K562 (cell line): ENCODE data around the gene CHST8. TPM values are rescaled to one million over a fixed set of nuclear protein-coding genes. Genes with fewer than 3 reads are reported as not detected.

ENCODE experiments used
- ATAC-seq: fragments of 200-7000 bp; cut with Tn5 transposase; 3 replicates; pipeline ENCODE4 v1.9.1; 2020; ENCODE audit warnings: moderate library complexity
- BruUV-seq: library from RNA; stranded (reverse); fragments of 400-500 nt; replicated peaks from 2 replicates; lab custom pipeline; 2021; lab: Mats Ljungman, UMichigan
- CTCF ChIA-PET: fragments of 300-600 bp; formaldehyde crosslinking; extraction: SDS; loops from one replicate; lab custom pipeline; 2021; ENCODE audit warnings: low intra/inter-chr PET ratio; lab: Yijun Ruan, JAX
- POLR2A ChIA-PET: fragments of 300-600, 350-650 bp; sonication (Branson Sonifier 250); formaldehyde crosslinking; extraction: SDS; loops from one replicate; lab custom pipeline; 2021; ENCODE audit warnings: antibody characterized with exemption, inconsistent platforms; lab: Yijun Ruan, JAX
- DNase-seq, 4 experiments: peaks; one replicate each; pipeline versions ENCODE4 v3.0.0 to v3.0.0-alpha.2; 2011 to 2018; ENCODE audit warnings: low spot score in 3 of 4, mixed read lengths in 3 of 4; ENCODE audit errors: extremely low read depth in 1 of 4
- FAIRE-seq: peaks from 2 replicates; lab custom pipeline; 2011; peaks lifted over from hg19 to GRCh38; lab: Jason Lieb, UNC
- H2AFZ ChIP-seq: 2 replicates; pipeline ENCODE4 v1.6.0; 2011; ENCODE audit warnings: low read depth, low read length, control low read depth, inconsistent platforms
- H3K27ac ChIP-seq: fragments of 200-600 bp; 3 replicates; pipeline ENCODE4 v1.8.0; 2011; ENCODE audit warnings: low read depth, mild to moderate bottlenecking, control low read depth, inconsistent platforms, low read length, moderate library complexity, mixed read lengths; ENCODE audit errors: extremely low read depth
- H3K27me3 ChIP-seq, 2 experiments: fragments of 300-600 bp in 1 of 2; 2 replicates in 1 of 2; 3 replicates in 1 of 2; pipeline versions ENCODE4 v1.6.0 to v1.8.0; 2011; ENCODE audit warnings: inconsistent platforms in 2 of 2, low read length in 2 of 2, mild to moderate bottlenecking in 1 of 2, mixed read lengths in 1 of 2, moderate library complexity in 1 of 2; ENCODE audit not compliant: control insufficient read depth in 2 of 2, insufficient read depth in 2 of 2
- H3K36me3 ChIP-seq: fragments of 300-600 bp; 3 replicates; pipeline ENCODE4 v1.8.0; 2011; ENCODE audit warnings: mild to moderate bottlenecking, low read length, inconsistent platforms; ENCODE audit not compliant: control insufficient read depth, insufficient read depth
- H3K4me1 ChIP-seq, 2 experiments: fragments of 200-600 bp in 1 of 2; replicated peaks in 1 of 2; 2 replicates in 1 of 2; 3 replicates in 1 of 2; pipeline versions ENCODE4 v1.5.1 to v1.8.0; 2011; ENCODE audit warnings: inconsistent platforms in 2 of 2, low read length in 2 of 2, mild to moderate bottlenecking in 1 of 2, mixed read lengths in 1 of 2, moderate library complexity in 1 of 2; ENCODE audit not compliant: control insufficient read depth in 2 of 2, insufficient read depth in 2 of 2
- H3K4me2 ChIP-seq: 2 replicates; pipeline ENCODE4 v1.6.1; 2011; ENCODE audit warnings: low read length, control low read depth, inconsistent platforms, mixed read lengths; ENCODE audit not compliant: insufficient read depth
- H3K4me3 ChIP-seq: fragments of 200-600 bp; sonication (generic), shearing (Covaris generic); 2 replicates; pipeline ENCODE4 v1.5.1; 2016; ENCODE audit warnings: control low read depth, inconsistent platforms
- H3K79me2 ChIP-seq: fragments of 200-600 bp; 3 replicates; pipeline ENCODE4 v1.8.0; 2011; ENCODE audit warnings: low read length, inconsistent platforms; ENCODE audit not compliant: control insufficient read depth, insufficient read depth
- H3K9ac ChIP-seq, 2 experiments: 2 replicates each; pipeline versions ENCODE4 v1.6.0 to v1.6.1; 2011; ENCODE audit warnings: low read depth in 2 of 2, low read length in 2 of 2, control low read depth in 1 of 2, inconsistent platforms in 1 of 2, mild to moderate bottlenecking in 1 of 2, mixed read lengths in 1 of 2; ENCODE audit not compliant: insufficient read depth in 1 of 2
- H3K9me1 ChIP-seq: one replicate; pipeline ENCODE4 v1.6.0; 2011; ENCODE audit warnings: inconsistent platforms, mild to moderate bottlenecking, low read length, moderate library complexity; ENCODE audit not compliant: control insufficient read depth, insufficient read depth
- H3K9me3 ChIP-seq: replicated peaks from 2 replicates; pipeline ENCODE4 v1.5.1; 2011; ENCODE audit warnings: low read depth, low read length, inconsistent platforms; ENCODE audit not compliant: control insufficient read depth, insufficient read depth
- H4K20me1 ChIP-seq: replicated peaks from 2 replicates; pipeline ENCODE4 v1.6.1; 2011; ENCODE audit warnings: low read length, inconsistent platforms, mixed read lengths; ENCODE audit not compliant: control insufficient read depth, insufficient read depth
- C11orf30 ChIP-seq: fragments of 450-650 bp; IDR thresholded peaks from 2 replicates; pipeline ENCODE4 v1.6.1; 2016; ENCODE audit warnings: low read depth, mild to moderate bottlenecking
- FOXA1 ChIP-seq: fragments of 450-650 bp; IDR thresholded peaks from 2 replicates; pipeline ENCODE4 v1.6.1; 2016; ENCODE audit warnings: mild to moderate bottlenecking, borderline replicate concordance
- SMAD1 ChIP-seq: fragments of 150-350 bp; IDR thresholded peaks from 2 replicates; pipeline ENCODE4 v1.6.1; 2014; ENCODE audit warnings: low read length, low read depth; ENCODE audit not compliant: partially characterized antibody
- WGBS: fragments of 100-300 bp; shearing (Covaris generic); methylation state at CpG from one replicate; pipeline ENCODE4 v1.1.6; 2016; ENCODE audit warnings: low coverage, mixed read lengths; ENCODE audit not compliant: insufficient coverage; ENCODE audit errors: missing lambda C conversion rate; 5-methylcytosine and 5-hydroxymethylcytosine counted together
- in situ Hi-C: fragments of 300-500 bp; cut with MboI; formaldehyde crosslinking; loops from 4 replicates; pipeline ENCODE4 v1.15.0; 2018; ENCODE audit warnings: inconsistent platforms, mixed read lengths
- intact Hi-C: fragments of 100-400 bp; cut with micrococcal nuclease; formaldehyde crosslinking; loops from 2 replicates; pipeline ENCODE4 v1.14.2; 2022
- polyA plus RNA-seq, 8 experiments: library from polyadenylated mRNA; depleted of rRNA in 4 of 8; stranded (reverse) in 5 of 8; unstranded in 3 of 8; fragments of >200 nt; fragmentation: Nextera tagmentation in 2 of 8; fragmentation: Illumina TruSeq in 1 of 8; extraction: Ambion mirVana in 2 of 8; extraction: Trizol in 1 of 8; gene quantifications; 2 replicates each; pipeline versions ENCODE4 v1.2.1 to v1.2.3, GENCODE V29; 2011 to 2014; ENCODE audit warnings: inconsistent platforms in 1 of 8, missing spikeins in 1 of 8
- total RNA-seq, 7 experiments: library from RNA; depleted of rRNA in 6 of 7; stranded (reverse); fragments of >200 nt in 6 of 7; fragmentation: Illumina TruSeq in 2 of 7; extraction: Trizol in 2 of 7; gene quantifications; 2 replicates each; pipeline versions ENCODE4 v1.2.1 to v1.2.3, GENCODE V29; 2011 to 2021; ENCODE audit warnings: low replicate concordance in 1 of 7
- TF ChIP-seq, protein P1 (sequence below): sonication (generic); formaldehyde crosslinking; IDR thresholded peaks from 2 replicates; pipeline ENCODE4 v1.8.1; 2023; ENCODE audit warnings: mild to moderate bottlenecking, missing genetic modification reagents
- TF ChIP-seq, protein P2 (sequence below): fragments of 450-650 bp; formaldehyde crosslinking; IDR thresholded peaks from 2 replicates; pipeline ENCODE4 v1.4.0; 2022; ENCODE audit warnings: mild to moderate bottlenecking, moderate library complexity
- TF ChIP-seq, protein P3 (sequence below): sonication (generic); formaldehyde crosslinking; IDR thresholded peaks from 2 replicates; pipeline ENCODE4 v1.9.0; 2022; ENCODE audit warnings: mild to moderate bottlenecking, missing genetic modification reagents
- TF ChIP-seq, protein P4 (sequence below): sonication (generic); formaldehyde crosslinking; IDR thresholded peaks from 2 replicates; pipeline ENCODE4 v1.8.1; 2023; ENCODE audit warnings: missing genetic modification reagents, mild to moderate bottlenecking, borderline replicate concordance

Gene CHST8
- total and polyA plus RNA-seq, 9 of the 15 experiments (the other 6 are each of a cell fraction or from before 2014, with no cell fraction given) = 0.11 TPM; not detected in 8

DNA sequence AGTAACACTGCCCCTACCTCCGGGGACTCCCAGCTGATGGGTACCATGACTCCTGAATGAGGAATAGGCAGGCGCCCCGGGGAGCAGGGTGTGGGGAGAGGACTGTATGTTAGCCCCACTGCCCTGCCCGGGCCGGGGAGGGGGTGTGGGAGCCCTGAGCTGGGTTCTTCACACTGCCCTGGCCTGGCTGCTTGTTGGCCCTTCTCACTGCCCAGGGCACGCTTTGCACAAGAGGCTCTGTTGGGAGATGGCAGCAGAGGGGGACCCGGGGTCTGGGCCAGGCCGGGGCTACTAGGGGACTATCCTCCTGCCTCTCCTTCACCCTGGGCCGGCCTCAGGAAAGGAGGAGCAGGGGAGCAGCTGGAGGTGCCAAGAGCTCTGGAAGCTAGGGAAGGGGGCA lies 155.6 kb downstream of the CHST8 start:
- no peak for DNase-seq
- H3K27me3 ChIP-seq = peaks cover 16 to 51% of the 10 kb centered on the region in 2 experiments; a peak in 4 of 5 replicates
- TF ChIP-seq SMAD1 (no peak), C11orf30 (no peak), FOXA1 (no peak)
- TF ChIP-seq, protein P1, sequence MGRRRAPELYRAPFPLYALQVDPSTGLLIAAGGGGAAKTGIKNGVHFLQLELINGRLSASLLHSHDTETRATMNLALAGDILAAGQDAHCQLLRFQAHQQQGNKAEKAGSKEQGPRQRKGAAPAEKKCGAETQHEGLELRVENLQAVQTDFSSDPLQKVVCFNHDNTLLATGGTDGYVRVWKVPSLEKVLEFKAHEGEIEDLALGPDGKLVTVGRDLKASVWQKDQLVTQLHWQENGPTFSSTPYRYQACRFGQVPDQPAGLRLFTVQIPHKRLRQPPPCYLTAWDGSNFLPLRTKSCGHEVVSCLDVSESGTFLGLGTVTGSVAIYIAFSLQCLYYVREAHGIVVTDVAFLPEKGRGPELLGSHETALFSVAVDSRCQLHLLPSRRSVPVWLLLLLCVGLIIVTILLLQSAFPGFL (CRISPR knock-in tag) = no peak
- TF ChIP-seq, protein P2, sequence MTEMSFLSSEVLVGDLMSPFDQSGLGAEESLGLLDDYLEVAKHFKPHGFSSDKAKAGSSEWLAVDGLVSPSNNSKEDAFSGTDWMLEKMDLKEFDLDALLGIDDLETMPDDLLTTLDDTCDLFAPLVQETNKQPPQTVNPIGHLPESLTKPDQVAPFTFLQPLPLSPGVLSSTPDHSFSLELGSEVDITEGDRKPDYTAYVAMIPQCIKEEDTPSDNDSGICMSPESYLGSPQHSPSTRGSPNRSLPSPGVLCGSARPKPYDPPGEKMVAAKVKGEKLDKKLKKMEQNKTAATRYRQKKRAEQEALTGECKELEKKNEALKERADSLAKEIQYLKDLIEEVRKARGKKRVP = no peak
- TF ChIP-seq, protein P3, sequence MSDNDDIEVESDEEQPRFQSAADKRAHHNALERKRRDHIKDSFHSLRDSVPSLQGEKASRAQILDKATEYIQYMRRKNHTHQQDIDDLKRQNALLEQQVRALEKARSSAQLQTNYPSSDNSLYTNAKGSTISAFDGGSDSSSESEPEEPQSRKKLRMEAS (CRISPR knock-in tag) = no peak
- TF ChIP-seq, protein P4, sequence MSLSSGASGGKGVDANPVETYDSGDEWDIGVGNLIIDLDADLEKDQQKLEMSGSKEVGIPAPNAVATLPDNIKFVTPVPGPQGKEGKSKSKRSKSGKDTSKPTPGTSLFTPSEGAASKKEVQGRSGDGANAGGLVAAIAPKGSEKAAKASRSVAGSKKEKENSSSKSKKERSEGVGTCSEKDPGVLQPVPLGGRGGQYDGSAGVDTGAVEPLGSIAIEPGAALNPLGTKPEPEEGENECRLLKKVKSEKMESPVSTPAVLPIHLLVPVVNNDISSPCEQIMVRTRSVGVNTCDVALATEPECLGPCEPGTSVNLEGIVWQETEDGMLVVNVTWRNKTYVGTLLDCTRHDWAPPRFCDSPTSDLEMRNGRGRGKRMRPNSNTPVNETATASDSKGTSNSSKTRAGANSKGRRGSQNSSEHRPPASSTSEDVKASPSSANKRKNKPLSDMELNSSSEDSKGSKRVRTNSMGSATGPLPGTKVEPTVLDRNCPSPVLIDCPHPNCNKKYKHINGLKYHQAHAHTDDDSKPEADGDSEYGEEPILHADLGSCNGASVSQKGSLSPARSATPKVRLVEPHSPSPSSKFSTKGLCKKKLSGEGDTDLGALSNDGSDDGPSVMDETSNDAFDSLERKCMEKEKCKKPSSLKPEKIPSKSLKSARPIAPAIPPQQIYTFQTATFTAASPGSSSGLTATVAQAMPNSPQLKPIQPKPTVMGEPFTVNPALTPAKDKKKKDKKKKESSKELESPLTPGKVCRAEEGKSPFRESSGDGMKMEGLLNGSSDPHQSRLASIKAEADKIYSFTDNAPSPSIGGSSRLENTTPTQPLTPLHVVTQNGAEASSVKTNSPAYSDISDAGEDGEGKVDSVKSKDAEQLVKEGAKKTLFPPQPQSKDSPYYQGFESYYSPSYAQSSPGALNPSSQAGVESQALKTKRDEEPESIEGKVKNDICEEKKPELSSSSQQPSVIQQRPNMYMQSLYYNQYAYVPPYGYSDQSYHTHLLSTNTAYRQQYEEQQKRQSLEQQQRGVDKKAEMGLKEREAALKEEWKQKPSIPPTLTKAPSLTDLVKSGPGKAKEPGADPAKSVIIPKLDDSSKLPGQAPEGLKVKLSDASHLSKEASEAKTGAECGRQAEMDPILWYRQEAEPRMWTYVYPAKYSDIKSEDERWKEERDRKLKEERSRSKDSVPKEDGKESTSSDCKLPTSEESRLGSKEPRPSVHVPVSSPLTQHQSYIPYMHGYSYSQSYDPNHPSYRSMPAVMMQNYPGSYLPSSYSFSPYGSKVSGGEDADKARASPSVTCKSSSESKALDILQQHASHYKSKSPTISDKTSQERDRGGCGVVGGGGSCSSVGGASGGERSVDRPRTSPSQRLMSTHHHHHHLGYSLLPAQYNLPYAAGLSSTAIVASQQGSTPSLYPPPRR (CRISPR knock-in tag) = no peak
- H3K36me3 ChIP-seq = no peaks in the 10 kb centered on the region
- H3K4me3 ChIP-seq = no peak overlapping the region
- in situ Hi-C loops (no loop called here), intact Hi-C loops (loop anchor here (5.0 to 10.0 kb wide), 2 partner anchors 53 to 370 kb away; no protein-coding TSS in a partner anchor)
- 0% methylated on average over 5 of the region's 9 CpGs for WGBS
- H3K4me1 ChIP-seq = peaks cover 0 to 29% of the 10 kb centered on the region in 2 experiments; a peak in 2 of 5 replicates
- ChIA-PET POLR2A (interaction anchor here (0.8 to 1.4 kb wide), 4 partner anchors 19 to 357 kb away, joined by 3 to 4 read pairs (median 3); no protein-coding TSS in a partner anchor), CTCF (interaction anchor here (0.6 to 3.8 kb wide), 20 partner anchors 11 to 935 kb away, joined by 3 to 111 read pairs (median 4); no protein-coding TSS in a partner anchor)
- ATAC-seq = no peak
- no peak overlapping the region; a peak in 1 of 4 replicates for H3K9ac ChIP-seq
- peaks cover 20% of the 10 kb centered on the region for H4K20me1 ChIP-seq
- BruUV-seq = no TSS peak
- no peaks in the 10 kb centered on the region for H3K79me2 ChIP-seq
- no peak overlapping the region for H3K27ac ChIP-seq
- no peak for FAIRE-seq
- H3K4me2 ChIP-seq = no peak overlapping the region
- H2AFZ ChIP-seq = no peak overlapping the region
- no peaks in the 10 kb centered on the region for H3K9me1 ChIP-seq
- H3K9me3 ChIP-seq = no peaks in the 10 kb centered on the region
